DND-41 (cell line): Measurements from ENCODE around the gene KIF5A.
"Not testable (repeated sequence)": the region's sequence is repeated elsewhere in the genome, so short reads cannot be mapped to it uniquely, and the experiment has no call there.

Experiments
- ATAC-seq: fragments of 200-7000 bp; cut with Tn5 transposase; 3 replicates; pipeline ENCODE4 v1.9.1; 2021; ENCODE audit warnings: low read depth; ENCODE audit not compliant: insufficient read depth
- DNase-seq: peaks from one replicate; pipeline ENCODE4 v3.0.0-alpha.2; 2020
- H2AFZ ChIP-seq: 2 replicates; pipeline ENCODE4 v1.6.0; 2012; ENCODE audit warnings: low read depth, low read length
- H3K27ac ChIP-seq: 2 replicates; pipeline ENCODE4 v1.5.1; 2012; ENCODE audit warnings: low read length, inconsistent platforms
- H3K27me3 ChIP-seq: fragments of 200-600 bp; sonication (generic); 2 replicates; pipeline ENCODE4 v1.6.0; 2012; ENCODE audit warnings: low read length, mild to moderate bottlenecking, inconsistent platforms; ENCODE audit not compliant: insufficient read depth, poor library complexity
- H3K36me3 ChIP-seq: 2 replicates; pipeline ENCODE4 v1.5.1; 2012; ENCODE audit warnings: low read length, inconsistent platforms; ENCODE audit not compliant: insufficient read depth
- H3K4me1 ChIP-seq: 2 replicates; pipeline ENCODE4 v1.5.1; 2012; ENCODE audit warnings: mild to moderate bottlenecking, low read length; ENCODE audit not compliant: insufficient read depth
- H3K4me2 ChIP-seq: 2 replicates; pipeline ENCODE4 v1.6.0; 2012; ENCODE audit warnings: mild to moderate bottlenecking, moderate library complexity, low read length, inconsistent platforms; ENCODE audit not compliant: insufficient read depth
- H3K4me3 ChIP-seq, 2 experiments: fragments of 200-600 bp in 1 of 2; shearing (Covaris generic) in 1 of 2; 2 replicates each; pipeline ENCODE4 v1.5.1; 2012 to 2016; ENCODE audit warnings: inconsistent platforms in 2 of 2, low read length in 2 of 2, mild to moderate bottlenecking in 2 of 2, low read depth in 1 of 2, moderate library complexity in 1 of 2
- H3K79me2 ChIP-seq: 2 replicates; pipeline ENCODE4 v1.6.0; 2012; ENCODE audit warnings: low read length, inconsistent platforms; ENCODE audit not compliant: insufficient read depth
- H3K9ac ChIP-seq: 2 replicates; pipeline ENCODE4 v1.6.0; 2012; ENCODE audit warnings: low read depth, mild to moderate bottlenecking, inconsistent platforms, low read length, moderate library complexity
- H3K9me3 ChIP-seq: 2 replicates; pipeline ENCODE4 v1.5.1; 2012; ENCODE audit warnings: low read length, moderate library complexity, mild to moderate bottlenecking, inconsistent platforms; ENCODE audit not compliant: insufficient read depth, severe bottlenecking
- H4K20me1 ChIP-seq: 2 replicates; pipeline ENCODE4 v1.6.0; 2012; ENCODE audit warnings: low read length; ENCODE audit not compliant: insufficient read depth
- EZH2 ChIP-seq: IDR thresholded peaks from 3 replicates; pipeline ENCODE4 v1.6.1; 2012; ENCODE audit warnings: borderline replicate concordance, low read depth, mild to moderate bottlenecking, moderate library complexity, low read length, inconsistent platforms; ENCODE audit not compliant: severe bottlenecking
- TF ChIP-seq, protein P1 (sequence below): IDR thresholded peaks from 2 replicates; pipeline ENCODE4 v1.5.1; 2012; ENCODE audit warnings: borderline replicate concordance, low read length, moderate library complexity, mild to moderate bottlenecking; ENCODE audit not compliant: poor library complexity, severe bottlenecking; ENCODE audit errors: extremely low read depth

The KIF5A gene

GRCh38 chr12:57554897-57555296 lies 5.1 kb downstream of the KIF5A start:
- Histone ChIP-seq H3K4me1 (no peaks in the 10 kb centered on the region), H3K4me2 (no peak overlapping the region), H4K20me1 (no peaks in the 10 kb centered on the region), H3K79me2 (no peaks in the 10 kb centered on the region), H3K4me3 (no peak overlapping the region), H3K27me3 (peaks cover 20% of the 10 kb centered on the region), H3K36me3 (no peaks in the 10 kb centered on the region), H3K27ac (no peak overlapping the region), H3K9ac (no peak overlapping the region), H2AFZ (no peak overlapping the region), H3K9me3 (no peaks in the 10 kb centered on the region)
- no peak for DNase-seq
- no peak for ATAC-seq
- TF ChIP-seq EZH2, result no peak
- TF ChIP-seq, protein P1, sequence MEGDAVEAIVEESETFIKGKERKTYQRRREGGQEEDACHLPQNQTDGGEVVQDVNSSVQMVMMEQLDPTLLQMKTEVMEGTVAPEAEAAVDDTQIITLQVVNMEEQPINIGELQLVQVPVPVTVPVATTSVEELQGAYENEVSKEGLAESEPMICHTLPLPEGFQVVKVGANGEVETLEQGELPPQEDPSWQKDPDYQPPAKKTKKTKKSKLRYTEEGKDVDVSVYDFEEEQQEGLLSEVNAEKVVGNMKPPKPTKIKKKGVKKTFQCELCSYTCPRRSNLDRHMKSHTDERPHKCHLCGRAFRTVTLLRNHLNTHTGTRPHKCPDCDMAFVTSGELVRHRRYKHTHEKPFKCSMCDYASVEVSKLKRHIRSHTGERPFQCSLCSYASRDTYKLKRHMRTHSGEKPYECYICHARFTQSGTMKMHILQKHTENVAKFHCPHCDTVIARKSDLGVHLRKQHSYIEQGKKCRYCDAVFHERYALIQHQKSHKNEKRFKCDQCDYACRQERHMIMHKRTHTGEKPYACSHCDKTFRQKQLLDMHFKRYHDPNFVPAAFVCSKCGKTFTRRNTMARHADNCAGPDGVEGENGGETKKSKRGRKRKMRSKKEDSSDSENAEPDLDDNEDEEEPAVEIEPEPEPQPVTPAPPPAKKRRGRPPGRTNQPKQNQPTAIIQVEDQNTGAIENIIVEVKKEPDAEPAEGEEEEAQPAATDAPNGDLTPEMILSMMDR, result no peak

DNA sequence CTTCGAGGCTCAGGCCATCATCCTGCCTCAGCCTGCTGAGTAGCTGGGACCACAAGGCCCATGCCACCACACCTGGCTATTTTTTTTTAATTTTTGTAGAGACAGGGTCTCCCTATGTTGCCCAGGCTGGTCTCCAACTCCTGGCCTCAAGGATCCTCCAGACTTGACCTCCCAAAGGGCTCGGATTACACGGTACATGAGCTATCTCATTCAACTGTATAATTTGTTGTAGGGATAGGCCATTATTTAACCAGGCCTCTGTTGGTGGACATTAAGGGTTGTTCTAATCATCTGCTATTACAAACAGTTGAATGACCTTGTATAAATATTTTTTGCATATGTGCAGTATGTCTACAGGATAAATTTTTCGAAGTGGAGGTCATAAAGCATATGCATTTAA lies 9.0 kb downstream of the KIF5A start:
- H3K4me3 ChIP-seq, result no peak overlapping the region
- peaks cover 22% of the 10 kb centered on the region for H3K27me3 ChIP-seq
- ATAC-seq, result no peak
- H3K9ac ChIP-seq, result no peak overlapping the region
- no peak overlapping the region for H2AFZ ChIP-seq
- DNase-seq, result no peak
- TF ChIP-seq, protein P1, result no peak
- no peak for TF ChIP-seq EZH2
- H4K20me1 ChIP-seq, result no peaks in the 10 kb centered on the region
- H3K4me1 ChIP-seq, result no peaks in the 10 kb centered on the region
- H3K27ac ChIP-seq, result no peak overlapping the region
- no peaks in the 10 kb centered on the region for H3K79me2 ChIP-seq
- H3K4me2 ChIP-seq, result no peak overlapping the region
- no peaks in the 10 kb centered on the region for H3K9me3 ChIP-seq
- H3K36me3 ChIP-seq, result no peaks in the 10 kb centered on the region

- no peak for DNase-seq
- Histone ChIP-seq H3K27ac (no peak overlapping the region), H4K20me1 (no peaks in the 10 kb centered on the region), H3K4me3 (no peak overlapping the region), H3K9me3 (no peaks in the 10 kb centered on the region), H3K36me3 (no peaks in the 10 kb centered on the region), H3K4me1 (no peaks in the 10 kb centered on the region), H3K4me2 (no peak overlapping the region), H3K27me3 (peaks cover 20% of the 10 kb centered on the region), H2AFZ (no peak overlapping the region), H3K9ac (no peak overlapping the region), H3K79me2 (no peaks in the 10 kb centered on the region)
- no peak for ATAC-seq
- TF ChIP-seq, protein P1, result no peak
- TF ChIP-seq EZH2, result no peak
These were observed 10.7 kb downstream of the KIF5A start for GRCh38 chr12:57560516-57560915.

DNA sequence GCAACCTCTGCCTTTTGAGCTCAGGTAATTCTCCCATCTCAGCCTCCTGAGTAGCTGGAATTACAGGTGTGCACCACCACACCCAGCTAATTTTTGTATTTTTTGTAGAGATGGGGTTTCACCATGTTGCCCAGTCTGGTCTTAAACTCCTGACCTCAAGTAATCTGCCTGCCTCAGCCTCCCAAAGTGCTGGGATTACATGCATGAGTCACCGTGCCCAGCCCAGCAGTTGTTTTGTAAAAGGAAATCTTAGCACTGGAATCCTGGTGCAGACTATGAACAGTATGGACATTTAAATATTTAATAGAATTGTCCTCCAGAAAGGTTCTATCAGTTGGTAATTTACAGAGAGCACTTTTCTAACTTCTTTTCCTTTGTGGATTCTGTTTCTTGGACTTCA lies 11.3 kb downstream of the KIF5A start:
- DNase-seq, H3K79me2 ChIP-seq, H2AFZ ChIP-seq: not testable (repeated sequence)

More for the DNA sequence above, 11.3 kb downstream of the KIF5A start:
- not testable (repeated sequence) for H3K4me3 ChIP-seq, H3K4me2 ChIP-seq, H3K36me3 ChIP-seq, H3K4me1 ChIP-seq, H3K9me3 ChIP-seq, H3K9ac ChIP-seq, H4K20me1 ChIP-seq, H3K27ac ChIP-seq, ATAC-seq
- H3K27me3 ChIP-seq, result peaks cover 20% of the 10 kb centered on the region
